ENCODE results near the gene TCERG1L. TPM values are rescaled to one million over a fixed set of nuclear protein-coding genes. Genes with fewer than 3 reads are reported as not detected.

The TCERG1L gene
- total RNA-seq, 1 experiment from 2014 or later = not detected

- CTCF ChIA-PET = no interaction called here
- Mint-ChIP-seq H3K27ac (ENCODE audit: unreplicated experiment) (no peak overlapping the region), H3K4me1 (ENCODE audit: low read depth, unreplicated experiment) (no peaks in the 10 kb centered on the region), H3K27me3 (ENCODE audit: unreplicated experiment) (no peaks in the 10 kb centered on the region), H3K36me3 (ENCODE audit: insufficient read depth, unreplicated experiment) (no peaks in the 10 kb centered on the region), H3K4me3 (ENCODE audit: low read depth, unreplicated experiment) (no peak overlapping the region), H3K9me3 (ENCODE audit: low read depth, unreplicated experiment) (peaks cover 4% of the 10 kb centered on the region)
- no peak for TF ChIP-seq CTCF (IDR thresholded peaks at IDR 0.05; ENCODE audit: unreplicated experiment)
- intact Hi-C loops (cut with micrococcal nuclease; ENCODE audit: unreplicated experiment) = no loop called here
- DNase-seq = no peak
- BruUV-seq (replicated peaks) = no TSS peak
These were observed 112.7 kb downstream of the TCERG1L start for GRCh38 chr10:131198843-131199242.

- no peak for DNase-seq
- Mint-ChIP-seq H3K9me3 (ENCODE audit: low read depth, unreplicated experiment) (peaks cover 4% of the 10 kb centered on the region), H3K4me3 (ENCODE audit: low read depth, unreplicated experiment) (no peak overlapping the region), H3K27me3 (ENCODE audit: unreplicated experiment) (no peaks in the 10 kb centered on the region), H3K4me1 (ENCODE audit: low read depth, unreplicated experiment) (no peaks in the 10 kb centered on the region), H3K27ac (ENCODE audit: unreplicated experiment) (no peak overlapping the region), H3K36me3 (ENCODE audit: insufficient read depth, unreplicated experiment) (no peaks in the 10 kb centered on the region)
- CTCF ChIA-PET = no interaction called here
- no peak for TF ChIP-seq CTCF (IDR thresholded peaks at IDR 0.05; ENCODE audit: unreplicated experiment)
- intact Hi-C loops (cut with micrococcal nuclease; ENCODE audit: unreplicated experiment) = no loop called here
- no TSS peak for BruUV-seq (replicated peaks)
These were observed 113.1 kb downstream of the TCERG1L start for GRCh38 chr10:131198401-131198800.

GRCh38 chr10:131196176-131196885 is 115.2 kb downstream of the TCERG1L start:
- no peak for DNase-seq
- BruUV-seq (replicated peaks) = no TSS peak
- intact Hi-C loops (cut with micrococcal nuclease; ENCODE audit: unreplicated experiment) = no loop called here
- no peak overlapping the region for H3K27ac Mint-ChIP-seq (ENCODE audit: unreplicated experiment)
- no peaks in the 10 kb centered on the region for H3K4me1 Mint-ChIP-seq (ENCODE audit: low read depth, unreplicated experiment)
- CTCF ChIA-PET = no interaction called here
- no peak for TF ChIP-seq CTCF (IDR thresholded peaks at IDR 0.05; ENCODE audit: unreplicated experiment)
- no peak overlapping the region for H3K4me3 Mint-ChIP-seq (ENCODE audit: low read depth, unreplicated experiment)
- H3K27me3 Mint-ChIP-seq (ENCODE audit: unreplicated experiment) = no peaks in the 10 kb centered on the region
- no peaks in the 10 kb centered on the region for H3K36me3 Mint-ChIP-seq (ENCODE audit: insufficient read depth, unreplicated experiment)
- peaks cover 6% of the 10 kb centered on the region for H3K9me3 Mint-ChIP-seq (ENCODE audit: low read depth, unreplicated experiment)

GRCh38 chr10:131195558-131196159 is 115.9 kb downstream of the TCERG1L start:
- H3K27ac Mint-ChIP-seq (ENCODE audit: unreplicated experiment) = no peak overlapping the region
- H3K4me1 Mint-ChIP-seq (ENCODE audit: low read depth, unreplicated experiment) = no peaks in the 10 kb centered on the region
- no peaks in the 10 kb centered on the region for H3K27me3 Mint-ChIP-seq (ENCODE audit: unreplicated experiment)
- no peaks in the 10 kb centered on the region for H3K36me3 Mint-ChIP-seq (ENCODE audit: insufficient read depth, unreplicated experiment)
- no peak for TF ChIP-seq CTCF (IDR thresholded peaks at IDR 0.05; ENCODE audit: unreplicated experiment)
- intact Hi-C loops (cut with micrococcal nuclease; ENCODE audit: unreplicated experiment) = no loop called here
- BruUV-seq (replicated peaks) = no TSS peak
- CTCF ChIA-PET = no interaction called here
- DNase-seq = no peak
- H3K4me3 Mint-ChIP-seq (ENCODE audit: low read depth, unreplicated experiment) = no peak overlapping the region
- H3K9me3 Mint-ChIP-seq (ENCODE audit: low read depth, unreplicated experiment) = peaks cover 6% of the 10 kb centered on the region

Measured in Calu3 (cell line).